ENCODE data around the gene MMP20. TPM values are rescaled to one million over a fixed set of nuclear protein-coding genes. Genes with fewer than 3 reads are reported as not detected.

MMP20 gene
- total RNA-seq, 1 donor from 2014 or later = not detected

DNA sequence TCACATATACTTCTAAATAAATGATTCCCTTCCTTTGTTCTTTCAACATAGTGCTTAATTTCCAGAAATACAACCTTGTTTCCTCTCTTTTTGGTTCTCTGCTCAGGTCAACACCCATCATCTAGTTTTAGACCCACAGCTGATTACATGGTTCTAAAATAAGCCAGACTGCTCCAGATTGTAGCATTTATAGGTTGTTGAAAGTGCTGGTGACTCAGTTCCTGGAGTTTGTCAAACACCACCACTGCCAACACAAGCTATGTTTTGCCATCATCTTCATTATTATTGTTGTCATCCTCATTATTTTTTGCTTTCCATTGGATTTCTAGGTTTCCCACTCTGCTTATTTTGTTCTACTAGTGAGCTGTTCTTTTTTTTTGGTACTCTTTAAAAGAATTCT lies 22.3 kb upstream of the MMP20 start:
- peaks cover 4% of the 10 kb centered on the region for H3K9me3 ChIP-seq (replicated peaks)
- H3K27me3 ChIP-seq (ENCODE audit: low read depth) = no peaks in the 10 kb centered on the region
- TF ChIP-seq, protein P1, sequence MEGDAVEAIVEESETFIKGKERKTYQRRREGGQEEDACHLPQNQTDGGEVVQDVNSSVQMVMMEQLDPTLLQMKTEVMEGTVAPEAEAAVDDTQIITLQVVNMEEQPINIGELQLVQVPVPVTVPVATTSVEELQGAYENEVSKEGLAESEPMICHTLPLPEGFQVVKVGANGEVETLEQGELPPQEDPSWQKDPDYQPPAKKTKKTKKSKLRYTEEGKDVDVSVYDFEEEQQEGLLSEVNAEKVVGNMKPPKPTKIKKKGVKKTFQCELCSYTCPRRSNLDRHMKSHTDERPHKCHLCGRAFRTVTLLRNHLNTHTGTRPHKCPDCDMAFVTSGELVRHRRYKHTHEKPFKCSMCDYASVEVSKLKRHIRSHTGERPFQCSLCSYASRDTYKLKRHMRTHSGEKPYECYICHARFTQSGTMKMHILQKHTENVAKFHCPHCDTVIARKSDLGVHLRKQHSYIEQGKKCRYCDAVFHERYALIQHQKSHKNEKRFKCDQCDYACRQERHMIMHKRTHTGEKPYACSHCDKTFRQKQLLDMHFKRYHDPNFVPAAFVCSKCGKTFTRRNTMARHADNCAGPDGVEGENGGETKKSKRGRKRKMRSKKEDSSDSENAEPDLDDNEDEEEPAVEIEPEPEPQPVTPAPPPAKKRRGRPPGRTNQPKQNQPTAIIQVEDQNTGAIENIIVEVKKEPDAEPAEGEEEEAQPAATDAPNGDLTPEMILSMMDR (IDR thresholded peaks at IDR 0.05; ENCODE audit: borderline replicate concordance) = no peak
- intact Hi-C loops (cut with micrococcal nuclease) = no loop called here
- no peak for DNase-seq
- H3K4me3 ChIP-seq = no peak overlapping the region
- no peak overlapping the region for H3K27ac ChIP-seq (replicated peaks)
- H3K4me1 ChIP-seq = no peaks in the 10 kb centered on the region
- no peaks in the 10 kb centered on the region for H3K36me3 ChIP-seq

DNA sequence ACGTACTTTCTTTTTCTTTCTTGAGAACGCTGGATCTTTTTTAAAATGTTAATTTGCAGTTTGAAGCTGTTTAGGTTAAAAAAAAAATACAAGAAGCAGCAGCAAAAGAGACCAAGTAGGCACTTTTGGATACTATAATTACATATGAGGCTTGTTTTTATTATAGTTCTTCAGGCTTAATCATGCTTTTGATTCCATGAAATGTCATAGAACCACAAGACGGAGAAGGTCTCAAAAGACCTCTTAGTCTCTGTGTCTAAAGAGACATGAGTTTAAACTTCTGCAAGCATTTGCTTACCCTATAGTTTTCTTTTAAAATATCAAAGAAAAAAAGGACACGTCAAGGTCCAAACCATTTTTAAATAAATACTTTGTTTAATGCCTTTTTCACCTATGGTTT lies 18.8 kb upstream of the MMP20 start:
- Histone ChIP-seq H3K27me3 (ENCODE audit: low read depth) (no peaks in the 10 kb centered on the region), H3K4me3 (no peak overlapping the region), H3K27ac (replicated peaks) (no peak overlapping the region), H3K36me3 (no peaks in the 10 kb centered on the region), H3K9me3 (replicated peaks) (no peaks in the 10 kb centered on the region), H3K4me1 (no peaks in the 10 kb centered on the region)
- intact Hi-C loops (cut with micrococcal nuclease) = no loop called here
- no peak for DNase-seq
- TF ChIP-seq, protein P1 (IDR thresholded peaks at IDR 0.05; ENCODE audit: borderline replicate concordance) = no peak

DNA sequence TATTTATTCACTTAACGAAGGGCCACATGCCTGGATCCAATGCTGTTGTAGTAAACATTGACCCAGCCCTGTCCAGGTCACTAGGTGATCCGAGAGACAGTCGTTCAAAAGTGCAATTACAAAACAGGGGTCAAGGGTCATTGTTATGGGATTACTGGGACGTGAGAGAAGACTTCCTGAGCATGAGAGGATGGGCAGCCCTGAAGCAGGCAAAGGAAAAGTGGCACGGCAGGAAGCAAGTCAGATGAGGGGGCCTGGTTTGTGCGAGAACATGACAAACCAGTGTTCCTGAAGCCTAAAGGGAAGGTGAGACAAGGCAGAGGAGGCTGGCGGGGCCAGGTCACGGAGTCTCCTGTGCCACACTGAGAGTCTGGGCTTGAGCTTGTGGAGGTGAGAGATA lies 15.8 kb upstream of the MMP20 start:
- no peak for DNase-seq
- no peaks in the 10 kb centered on the region for H3K4me1 ChIP-seq
- no peak overlapping the region for H3K27ac ChIP-seq (replicated peaks)
- H3K27me3 ChIP-seq (ENCODE audit: low read depth) = no peaks in the 10 kb centered on the region
- TF ChIP-seq, protein P1 (IDR thresholded peaks at IDR 0.05; ENCODE audit: borderline replicate concordance) = no peak
- no peak overlapping the region for H3K4me3 ChIP-seq
- H3K36me3 ChIP-seq = no peaks in the 10 kb centered on the region
- intact Hi-C loops (cut with micrococcal nuclease) = no loop called here
- no peaks in the 10 kb centered on the region for H3K9me3 ChIP-seq (replicated peaks)

- intact Hi-C loops (cut with micrococcal nuclease) = no loop called here
- TF ChIP-seq, protein P1 (IDR thresholded peaks at IDR 0.05; ENCODE audit: borderline replicate concordance) = no peak
- H3K27ac ChIP-seq (replicated peaks) = no peak overlapping the region
- no peak overlapping the region for H3K4me3 ChIP-seq
- DNase-seq = no peak
- H3K9me3 ChIP-seq (replicated peaks) = no peaks in the 10 kb centered on the region
- no peaks in the 10 kb centered on the region for H3K4me1 ChIP-seq
- no peaks in the 10 kb centered on the region for H3K36me3 ChIP-seq
- no peaks in the 10 kb centered on the region for H3K27me3 ChIP-seq (ENCODE audit: low read depth)
Observed at GRCh38 chr11:102639656-102640055, 14.5 kb upstream of the MMP20 start.

GRCh38 chr11:102637731-102638130 lies 12.6 kb upstream of the MMP20 start:
- H3K27ac ChIP-seq (replicated peaks) = no peak overlapping the region
- no peaks in the 10 kb centered on the region for H3K36me3 ChIP-seq
- H3K4me3 ChIP-seq = no peak overlapping the region
- DNase-seq = no peak
- TF ChIP-seq, protein P1 (IDR thresholded peaks at IDR 0.05; ENCODE audit: borderline replicate concordance) = no peak
- no peaks in the 10 kb centered on the region for H3K9me3 ChIP-seq (replicated peaks)
- intact Hi-C loops (cut with micrococcal nuclease) = no loop called here
- no peaks in the 10 kb centered on the region for H3K4me1 ChIP-seq
- no peaks in the 10 kb centered on the region for H3K27me3 ChIP-seq (ENCODE audit: low read depth)
